GM12878 (cell line): ENCODE data around the gene UBE2Z. TPM values are rescaled to one million over a fixed set of nuclear protein-coding genes. Genes with fewer than 3 reads are reported as not detected.

Experiments
- ATAC-seq: fragments of 200-7000 bp; cut with Tn5 transposase; 3 replicates; pipeline ENCODE4 v1.9.1; 2020; ENCODE audit warnings: mild to moderate bottlenecking, moderate library complexity
- BruUV-seq: library from RNA; stranded (reverse); fragments of 400-500 nt; replicated peaks from 2 replicates; lab custom pipeline; 2021; lab: Mats Ljungman, UMichigan
- CTCF ChIA-PET: fragments of 300-600 bp; sonication (Branson Sonifier 250); formaldehyde crosslinking; extraction: SDS; loops from one replicate; lab custom pipeline; 2021; ENCODE audit warnings: inconsistent platforms; lab: Yijun Ruan, JAX
- POLR2A ChIA-PET: fragments of 350-600 bp; formaldehyde crosslinking; extraction: SDS; loops from one replicate; lab custom pipeline; 2021; ENCODE audit warnings: inconsistent platforms; lab: Charles Lee
- RAD21 ChIA-PET: fragments of 300-600 bp; sonication (Branson Sonifier 250); formaldehyde crosslinking; loops from one replicate; lab custom pipeline; 2023; ENCODE audit warnings: antibody characterized with exemption; ENCODE audit not compliant: unreplicated experiment; lab: Charles Lee
- SMC1A ChIA-PET: fragments of 300-600 bp; sonication (Branson Sonifier 250); formaldehyde crosslinking; loops from one replicate; lab custom pipeline; 2023; ENCODE audit not compliant: unreplicated experiment, uncharacterized antibody; lab: Charles Lee
- DNase-seq: peaks from one replicate; pipeline ENCODE4 v3.0.0-alpha.2; 2011; ENCODE audit warnings: low read depth, low spot score
- FAIRE-seq: peaks from 3 replicates; lab custom pipeline; 2011; peaks lifted over from hg19 to GRCh38; lab: Jason Lieb, UNC
- H2AFZ ChIP-seq: 2 replicates; pipeline ENCODE4 v1.6.0; 2011; ENCODE audit warnings: low read depth, low read length, control low read depth; ENCODE audit not compliant: control insufficient read depth
- H3K27ac ChIP-seq: 2 replicates; pipeline ENCODE4 v1.5.1; 2011; ENCODE audit warnings: control low read depth; ENCODE audit not compliant: control insufficient read depth, insufficient read depth
- H3K27me3 ChIP-seq, 2 experiments: replicated peaks in 1 of 2; 2 replicates each; pipeline versions ENCODE4 v1.6.0 to v1.6.1; 2011; ENCODE audit warnings: low read length in 1 of 2; ENCODE audit not compliant: control insufficient read depth in 2 of 2, insufficient read depth in 2 of 2
- H3K36me3 ChIP-seq, 2 experiments: 2 replicates each; pipeline ENCODE4 v1.5.1; 2011; ENCODE audit warnings: low read length in 1 of 2; ENCODE audit not compliant: control insufficient read depth in 2 of 2, insufficient read depth in 2 of 2
- H3K4me1 ChIP-seq: 2 replicates; pipeline ENCODE4 v1.6.1; 2011; ENCODE audit warnings: mild to moderate bottlenecking, low read length, moderate library complexity, mixed read lengths; ENCODE audit not compliant: control insufficient read depth, insufficient read depth
- H3K4me2 ChIP-seq: 2 replicates; pipeline ENCODE4 v1.6.0; 2011; ENCODE audit warnings: control low read depth; ENCODE audit not compliant: control insufficient read depth, insufficient read depth
- H3K4me3 ChIP-seq: fragments of 200-600 bp; sonication (generic); 2 replicates; pipeline ENCODE4 v1.5.1; 2016
- H3K79me2 ChIP-seq: 2 replicates; pipeline ENCODE4 v1.6.0; 2011; ENCODE audit warnings: low read length; ENCODE audit not compliant: control insufficient read depth, insufficient read depth
- H3K9ac ChIP-seq: 2 replicates; pipeline ENCODE4 v1.8.0; 2011; ENCODE audit warnings: low read length, control low read depth, mixed read lengths; ENCODE audit not compliant: control insufficient read depth, insufficient read depth
- H3K9me3 ChIP-seq: replicated peaks from 3 replicates; pipeline ENCODE4 v1.5.1; 2011; ENCODE audit warnings: mild to moderate bottlenecking, low read length; ENCODE audit not compliant: control insufficient read depth, insufficient read depth
- H4K20me1 ChIP-seq: 2 replicates; pipeline ENCODE4 v1.6.0; 2011; ENCODE audit not compliant: control insufficient read depth, insufficient read depth
- EP300 ChIP-seq, 2 experiments: fragments of 150-350 bp in 1 of 2; IDR thresholded peaks; 2 replicates each; pipeline ENCODE4 v1.6.1; 2011 to 2012; ENCODE audit warnings: low read depth in 2 of 2, low read length in 2 of 2, borderline replicate concordance in 1 of 2, improper control_type of control experiment in 1 of 2, inconsistent platforms in 1 of 2; ENCODE audit not compliant: control insufficient read depth in 1 of 2
- FOXK2 ChIP-seq: fragments of 450-650 bp; IDR thresholded peaks from 2 replicates; pipeline ENCODE4 v1.6.1; 2017; ENCODE audit warnings: mild to moderate bottlenecking, moderate library complexity
- HDAC2 ChIP-seq: fragments of 200-600 bp; sonication (generic); IDR thresholded peaks from 2 replicates; pipeline ENCODE4 v1.6.1; 2017
- KDM1A ChIP-seq: fragments of 200-600 bp; sonication (generic); IDR thresholded peaks from 2 replicates; pipeline ENCODE4 v1.6.1; 2016; ENCODE audit warnings: borderline replicate concordance
- NR2F1 ChIP-seq: fragments of 450-650 bp; conservative IDR thresholded peaks from 2 replicates; pipeline ENCODE4 v1.6.1; 2017; ENCODE audit warnings: mild to moderate bottlenecking
- POLR2AphosphoS2 ChIP-seq: IDR thresholded peaks from 2 replicates; pipeline ENCODE4 v1.6.1; 2011; ENCODE audit warnings: low read depth, mild to moderate bottlenecking, low read length, improper control_type of control experiment, moderate library complexity
- RBBP5 ChIP-seq: fragments of 200-600 bp; sonication (generic); conservative IDR thresholded peaks from 2 replicates; pipeline ENCODE4 v1.6.1; 2016
- RELA ChIP-seq: fragments of 450-650 bp; IDR thresholded peaks from 2 replicates; pipeline ENCODE4 v1.8.0; 2014; ENCODE audit warnings: borderline replicate concordance; ENCODE audit not compliant: partially characterized antibody
- ZNF217 ChIP-seq: fragments of 450-650 bp; IDR thresholded peaks from 2 replicates; pipeline ENCODE4 v1.6.1; 2017; ENCODE audit warnings: antibody characterized with exemption, mild to moderate bottlenecking
- WGBS: methylation state at CpG from one replicate; pipeline ENCODE4 v1.1.6; 2016; ENCODE audit warnings: low lambda C conversion rate; ENCODE audit not compliant: insufficient replicate concordance, insufficient coverage; ENCODE audit errors: missing lambda C conversion rate; 5-methylcytosine and 5-hydroxymethylcytosine counted together
- in situ Hi-C: fragments of 300-500 bp; cut with MboI; formaldehyde crosslinking; loops from 9 replicates; pipeline ENCODE4 v1.14.3; 2018; ENCODE audit warnings: mixed read lengths
- intact Hi-C: fragments of 100-400 bp; cut with micrococcal nuclease; formaldehyde crosslinking; loops from one replicate; pipeline ENCODE4 v1.14.2; 2022; ENCODE audit not compliant: unreplicated experiment
- polyA plus RNA-seq, 11 experiments: library from polyadenylated mRNA; depleted of rRNA in 4 of 11; unstranded in 6 of 11; stranded (reverse) in 5 of 11; fragments of >200 nt; fragmentation: Nextera tagmentation in 4 of 11; fragmentation: Illumina TruSeq in 1 of 11; extraction: Ambion mirVana in 4 of 11; extraction: Trizol in 1 of 11; gene quantifications; 1 replicate in 1 of 11; 2 replicates in 10 of 11; pipeline versions ENCODE4 v1.2.1 to v1.2.3, GENCODE V29; 2011 to 2016; ENCODE audit warnings: inconsistent platforms in 2 of 11, missing spikeins in 2 of 11, low read depth in 1 of 11
- total RNA-seq, 4 experiments: library from RNA; depleted of rRNA in 3 of 4; stranded (reverse); fragments of >200 nt in 3 of 4; fragmentation: Illumina TruSeq in 1 of 4; extraction: Trizol in 1 of 4; gene quantifications; 2 replicates each; pipeline versions ENCODE4 v1.2.1 to v1.2.3, GENCODE V29; 2013 to 2021
- TF ChIP-seq, protein P1 (sequence below): fragments of 450-650 bp; IDR thresholded peaks from 2 replicates; pipeline ENCODE4 v1.6.1; 2014; ENCODE audit warnings: mild to moderate bottlenecking
- TF ChIP-seq, protein P2 (sequence below): IDR thresholded peaks from 2 replicates; pipeline ENCODE4 v1.6.1; 2011; ENCODE audit warnings: borderline replicate concordance, low read depth, mild to moderate bottlenecking, moderate library complexity, low read length; ENCODE audit not compliant: insufficient read depth, poor library complexity, severe bottlenecking
- TF ChIP-seq, protein P3 (sequence below): fragments of 150-350 bp; IDR thresholded peaks from 2 replicates; pipeline ENCODE4 v1.6.1; 2014; ENCODE audit warnings: mild to moderate bottlenecking, low read depth, low read length
- TF ChIP-seq, protein P4 (sequence below): IDR thresholded peaks from 2 replicates; pipeline ENCODE4 v1.6.1; 2012; ENCODE audit warnings: improper control_type of control experiment, low read depth, low read length; ENCODE audit not compliant: insufficient replicate concordance

Gene UBE2Z
- total and polyA plus RNA-seq, 10 of the 15 experiments (the other 5 are each of a cell fraction or from before 2014, with no cell fraction given) = 23.1 to 191 (median 57.4) TPM

DNA sequence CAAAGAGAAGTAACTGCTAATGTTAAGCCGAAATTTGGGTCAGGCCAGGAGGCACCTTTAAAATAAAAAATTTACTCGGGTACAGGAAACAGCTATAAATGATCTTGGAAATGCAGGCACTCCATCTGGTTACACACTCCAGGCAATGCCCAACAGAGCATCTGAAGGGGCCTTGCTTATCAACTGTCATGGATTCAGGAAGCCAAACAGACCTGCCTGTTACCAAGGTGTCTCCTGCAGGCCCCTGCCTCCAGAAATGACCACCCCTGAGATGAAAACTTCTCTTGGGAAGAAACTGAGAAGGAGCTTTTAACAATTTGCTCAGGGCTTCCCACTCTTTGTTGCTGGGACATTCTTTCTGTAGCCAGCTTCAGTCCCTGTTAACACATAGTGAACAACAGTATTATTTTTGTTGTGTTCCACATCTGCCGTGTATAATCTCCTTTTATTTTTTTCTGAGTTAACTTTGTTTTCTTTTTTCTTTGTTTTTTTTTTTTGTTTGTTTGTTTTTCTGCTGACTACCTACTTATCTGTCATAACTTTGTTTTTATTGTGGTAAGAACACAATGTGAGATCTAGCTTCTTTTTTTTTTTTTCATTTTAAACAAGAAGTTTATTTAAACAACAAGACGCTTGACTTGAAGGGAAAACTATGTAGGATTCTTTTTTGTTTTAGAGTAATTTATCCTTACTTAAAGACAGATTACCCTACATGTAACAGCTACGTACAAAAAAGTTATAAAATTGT, 34.3 kb upstream of the UBE2Z start:
- H2AFZ ChIP-seq = no peak overlapping the region
- RAD21 ChIA-PET = interaction anchor here (0.6 to 17.3 kb wide), 6 partner anchors 11 to 193 kb away, joined by 3 to 376 read pairs (median 3); partner anchors contain the start of gene TTLL6
- BruUV-seq = no TSS peak
- no peaks in the 10 kb centered on the region for H3K9me3 ChIP-seq
- no peak overlapping the region for H3K4me3 ChIP-seq
- FAIRE-seq (no peak), ATAC-seq (no peak), DNase-seq (no peak)
- POLR2A ChIA-PET = interaction anchor here (0.6 to 1.1 kb wide), 2 partner anchors 10 to 40 kb away, joined by 3 to 4 read pairs; no protein-coding TSS in a partner anchor
- SMC1A ChIA-PET = interaction anchor here (0.6 to 11.9 kb wide), 9 partner anchors 11 to 195 kb away, joined by 3 to 281 read pairs (median 5); partner anchors contain the start of gene TTLL6
- H3K79me2 ChIP-seq = no peaks in the 10 kb centered on the region
- CTCF ChIA-PET = interaction anchor here (0.6 to 18.3 kb wide), 12 partner anchors 10 to 1213 kb away, joined by 3 to 490 read pairs (median 4); partner anchors contain the start of gene TTLL6
- peaks cover 23% of the 10 kb centered on the region for H3K4me1 ChIP-seq
- no peak overlapping the region for H3K9ac ChIP-seq
- in situ Hi-C loops (no loop called here), intact Hi-C loops (no loop called here)
- no peaks in the 10 kb centered on the region for H4K20me1 ChIP-seq
- H3K36me3 ChIP-seq = no peaks in the 10 kb centered on the region
- 64% methylated on average over 5 of the region's 5 CpGs for WGBS
- H3K27ac ChIP-seq = no peak overlapping the region
- no peak overlapping the region for H3K4me2 ChIP-seq
- no peaks in the 10 kb centered on the region for H3K27me3 ChIP-seq
- TF ChIP-seq ZNF217 = no peak
- TF ChIP-seq, protein P1, sequence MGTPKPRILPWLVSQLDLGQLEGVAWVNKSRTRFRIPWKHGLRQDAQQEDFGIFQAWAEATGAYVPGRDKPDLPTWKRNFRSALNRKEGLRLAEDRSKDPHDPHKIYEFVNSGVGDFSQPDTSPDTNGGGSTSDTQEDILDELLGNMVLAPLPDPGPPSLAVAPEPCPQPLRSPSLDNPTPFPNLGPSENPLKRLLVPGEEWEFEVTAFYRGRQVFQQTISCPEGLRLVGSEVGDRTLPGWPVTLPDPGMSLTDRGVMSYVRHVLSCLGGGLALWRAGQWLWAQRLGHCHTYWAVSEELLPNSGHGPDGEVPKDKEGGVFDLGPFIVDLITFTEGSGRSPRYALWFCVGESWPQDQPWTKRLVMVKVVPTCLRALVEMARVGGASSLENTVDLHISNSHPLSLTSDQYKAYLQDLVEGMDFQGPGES = no peak
- TF ChIP-seq, protein P2, sequence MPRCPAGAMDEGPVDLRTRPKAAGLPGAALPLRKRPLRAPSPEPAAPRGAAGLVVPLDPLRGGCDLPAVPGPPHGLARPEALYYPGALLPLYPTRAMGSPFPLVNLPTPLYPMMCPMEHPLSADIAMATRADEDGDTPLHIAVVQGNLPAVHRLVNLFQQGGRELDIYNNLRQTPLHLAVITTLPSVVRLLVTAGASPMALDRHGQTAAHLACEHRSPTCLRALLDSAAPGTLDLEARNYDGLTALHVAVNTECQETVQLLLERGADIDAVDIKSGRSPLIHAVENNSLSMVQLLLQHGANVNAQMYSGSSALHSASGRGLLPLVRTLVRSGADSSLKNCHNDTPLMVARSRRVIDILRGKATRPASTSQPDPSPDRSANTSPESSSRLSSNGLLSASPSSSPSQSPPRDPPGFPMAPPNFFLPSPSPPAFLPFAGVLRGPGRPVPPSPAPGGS = no peak
- TF ChIP-seq NR2F1 = no peak
- no peak for TF ChIP-seq RELA
- TF ChIP-seq POLR2AphosphoS2 = no peak
- TF ChIP-seq, protein P3, sequence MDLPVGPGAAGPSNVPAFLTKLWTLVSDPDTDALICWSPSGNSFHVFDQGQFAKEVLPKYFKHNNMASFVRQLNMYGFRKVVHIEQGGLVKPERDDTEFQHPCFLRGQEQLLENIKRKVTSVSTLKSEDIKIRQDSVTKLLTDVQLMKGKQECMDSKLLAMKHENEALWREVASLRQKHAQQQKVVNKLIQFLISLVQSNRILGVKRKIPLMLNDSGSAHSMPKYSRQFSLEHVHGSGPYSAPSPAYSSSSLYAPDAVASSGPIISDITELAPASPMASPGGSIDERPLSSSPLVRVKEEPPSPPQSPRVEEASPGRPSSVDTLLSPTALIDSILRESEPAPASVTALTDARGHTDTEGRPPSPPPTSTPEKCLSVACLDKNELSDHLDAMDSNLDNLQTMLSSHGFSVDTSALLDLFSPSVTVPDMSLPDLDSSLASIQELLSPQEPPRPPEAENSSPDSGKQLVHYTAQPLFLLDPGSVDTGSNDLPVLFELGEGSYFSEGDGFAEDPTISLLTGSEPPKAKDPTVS = no peak
- TF ChIP-seq KDM1A = no peak
- TF ChIP-seq, protein P4, sequence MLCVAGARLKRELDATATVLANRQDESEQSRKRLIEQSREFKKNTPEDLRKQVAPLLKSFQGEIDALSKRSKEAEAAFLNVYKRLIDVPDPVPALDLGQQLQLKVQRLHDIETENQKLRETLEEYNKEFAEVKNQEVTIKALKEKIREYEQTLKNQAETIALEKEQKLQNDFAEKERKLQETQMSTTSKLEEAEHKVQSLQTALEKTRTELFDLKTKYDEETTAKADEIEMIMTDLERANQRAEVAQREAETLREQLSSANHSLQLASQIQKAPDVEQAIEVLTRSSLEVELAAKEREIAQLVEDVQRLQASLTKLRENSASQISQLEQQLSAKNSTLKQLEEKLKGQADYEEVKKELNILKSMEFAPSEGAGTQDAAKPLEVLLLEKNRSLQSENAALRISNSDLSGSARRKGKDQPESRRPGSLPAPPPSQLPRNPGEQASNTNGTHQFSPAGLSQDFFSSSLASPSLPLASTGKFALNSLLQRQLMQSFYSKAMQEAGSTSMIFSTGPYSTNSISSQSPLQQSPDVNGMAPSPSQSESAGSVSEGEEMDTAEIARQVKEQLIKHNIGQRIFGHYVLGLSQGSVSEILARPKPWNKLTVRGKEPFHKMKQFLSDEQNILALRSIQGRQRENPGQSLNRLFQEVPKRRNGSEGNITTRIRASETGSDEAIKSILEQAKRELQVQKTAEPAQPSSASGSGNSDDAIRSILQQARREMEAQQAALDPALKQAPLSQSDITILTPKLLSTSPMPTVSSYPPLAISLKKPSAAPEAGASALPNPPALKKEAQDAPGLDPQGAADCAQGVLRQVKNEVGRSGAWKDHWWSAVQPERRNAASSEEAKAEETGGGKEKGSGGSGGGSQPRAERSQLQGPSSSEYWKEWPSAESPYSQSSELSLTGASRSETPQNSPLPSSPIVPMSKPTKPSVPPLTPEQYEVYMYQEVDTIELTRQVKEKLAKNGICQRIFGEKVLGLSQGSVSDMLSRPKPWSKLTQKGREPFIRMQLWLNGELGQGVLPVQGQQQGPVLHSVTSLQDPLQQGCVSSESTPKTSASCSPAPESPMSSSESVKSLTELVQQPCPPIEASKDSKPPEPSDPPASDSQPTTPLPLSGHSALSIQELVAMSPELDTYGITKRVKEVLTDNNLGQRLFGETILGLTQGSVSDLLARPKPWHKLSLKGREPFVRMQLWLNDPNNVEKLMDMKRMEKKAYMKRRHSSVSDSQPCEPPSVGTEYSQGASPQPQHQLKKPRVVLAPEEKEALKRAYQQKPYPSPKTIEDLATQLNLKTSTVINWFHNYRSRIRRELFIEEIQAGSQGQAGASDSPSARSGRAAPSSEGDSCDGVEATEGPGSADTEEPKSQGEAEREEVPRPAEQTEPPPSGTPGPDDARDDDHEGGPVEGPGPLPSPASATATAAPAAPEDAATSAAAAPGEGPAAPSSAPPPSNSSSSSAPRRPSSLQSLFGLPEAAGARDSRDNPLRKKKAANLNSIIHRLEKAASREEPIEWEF = no peak
- no peak for TF ChIP-seq FOXK2
- TF ChIP-seq RBBP5 = no peak
- TF ChIP-seq EP300 (IDR thresholded peaks at IDR 0.05; ENCODE audit: borderline replicate concordance in 1 of 2, control insufficient read depth in 1 of 2, low read depth in 2 of 2, low read length in 2 of 2) = no peak
- TF ChIP-seq HDAC2 = no peak
